NCI-H748 treated with DMSO at 0.1 percent for 48 hours (cell line): ENCODE results near the gene SCG3.

Experiments used
- DNase-seq: peaks from one replicate; lab custom pipeline; 2025; lab: John Stamatoyannopoulos, UW

Gene SCG3

GRCh38 chr15:51727141-51727897 is 46.0 kb downstream of the SCG3 start:
- DNase-seq = no peak

GRCh38 chr15:51731549-51732267 is 50.4 kb downstream of the SCG3 start:
- DNase-seq = no peak

GRCh38 chr15:51732646-51733045 is 51.3 kb downstream of the SCG3 start:
- no peak for DNase-seq

- no peak for DNase-seq
These were observed 54.1 kb downstream of the SCG3 start for GRCh38 chr15:51735228-51736010.

- no peak for DNase-seq
These were observed 54.8 kb downstream of the SCG3 start for GRCh38 chr15:51736069-51736468.

GRCh38 chr15:51736751-51737521 is 55.6 kb downstream of the SCG3 start:
- DNase-seq = no peak

GRCh38 chr15:51737522-51738305 is 56.4 kb downstream of the SCG3 start, which contains the start of gene LYSMD2:
Gene LYSMD2, minus strand, starts transcription at chr15:51737655. Its CDS starts 33 bp downstream, at chr15:51737622.
- peak; percentile 30 for DNase-seq

- no peak for DNase-seq
These were observed 57.2 kb downstream of the SCG3 start for GRCh38 chr15:51738553-51738952.

GRCh38 chr15:51739061-51739712 is 57.9 kb downstream of the SCG3 start:
- no peak for DNase-seq

- DNase-seq = no peak
These were observed 68.0 kb downstream of the SCG3 start for GRCh38 chr15:51749307-51749706.

- no peak for DNase-seq
These were observed 68.9 kb downstream of the SCG3 start for GRCh38 chr15:51750186-51750585.

GRCh38 chr15:51750792-51751696 is 69.7 kb downstream of the SCG3 start, which contains the start of gene TMOD2:
Gene TMOD2, plus strand, starts transcription at chr15:51751597. Its CDS starts 14,845 bp downstream, at chr15:51766442.
- DNase-seq = peak; percentile 32

- peak; percentile 28 for DNase-seq
These were observed 70.7 kb downstream of the SCG3 start for GRCh38 chr15:51751697-51752683.

GRCh38 chr15:51752888-51753287 is 71.6 kb downstream of the SCG3 start:
- no peak for DNase-seq

- DNase-seq = no peak
These were observed 73.0 kb downstream of the SCG3 start for GRCh38 chr15:51754267-51754666.

GRCh38 chr15:51755790-51756189 is 74.5 kb downstream of the SCG3 start:
- DNase-seq = no peak

- DNase-seq = no peak
These were observed 75.2 kb downstream of the SCG3 start for GRCh38 chr15:51756482-51756881.

- DNase-seq = no peak
These were observed 76.1 kb downstream of the SCG3 start for GRCh38 chr15:51757450-51757849.
